B cell (primary cell): ENCODE measurements around the gene ZBTB47. TPM values are rescaled to one million over a fixed set of nuclear protein-coding genes. Genes with fewer than 3 reads are reported as not detected.

ENCODE experiments used
- ATAC-seq: fragments of 200-7000 bp; cut with Tn5 transposase; one replicate; pipeline ENCODE4 v1.10.0; 2021; ENCODE audit warnings: low read depth, mild to moderate bottlenecking, moderate number of reproducible peaks, moderate library complexity
- CTCF ChIA-PET: fragments of 350-600 bp; sonication (Branson Sonifier 250); formaldehyde crosslinking; loops from one replicate; lab custom pipeline; 2021; ENCODE audit warnings: antibody characterized with exemption, inconsistent platforms; lab: Charles Lee
- POLR2A ChIA-PET: fragments of 350-600 bp; sonication (Branson Sonifier 250); formaldehyde crosslinking; loops from one replicate; lab custom pipeline; 2021; ENCODE audit warnings: antibody characterized with exemption; lab: Charles Lee
- DNase-seq: peaks from one replicate; pipeline ENCODE4 v3.0.0; 2013
- H2AFZ ChIP-seq: 2 replicates; pipeline ENCODE4 v1.6.1; 2012; ENCODE audit warnings: mild to moderate bottlenecking, low read depth, low read length; ENCODE audit not compliant: insufficient read depth, poor library complexity, severe bottlenecking
- H3K27ac ChIP-seq, 2 donors: 1 replicate in 1 of 2; 2 replicates in 1 of 2; pipeline ENCODE4 v1.5.1; 2012 to 2013; ENCODE audit warnings: low read length in 2 of 2, mild to moderate bottlenecking in 2 of 2, moderate library complexity in 1 of 2
- H3K27me3 ChIP-seq, 4 experiments: fragments of 200-600 bp in 1 of 4; sonication (generic) in 1 of 4; replicated peaks in 1 of 4; 1 replicate in 2 of 4; 2 replicates in 2 of 4; pipeline versions ENCODE4 v1.6.1 to v1.7.0; 2013 to 2016; ENCODE audit warnings: low read length in 3 of 4, mild to moderate bottlenecking in 2 of 4, mixed read lengths in 1 of 4, moderate library complexity in 1 of 4; ENCODE audit not compliant: insufficient read depth in 4 of 4, control insufficient read depth in 3 of 4; ENCODE audit errors: control extremely low read depth in 1 of 4
- H3K36me3 ChIP-seq, 2 experiments: replicated peaks in 1 of 2; 1 replicate in 1 of 2; 2 replicates in 1 of 2; pipeline versions ENCODE4 v1.6.1 to v1.7.1; 2013; ENCODE audit warnings: low read length in 1 of 2; ENCODE audit not compliant: insufficient read depth in 2 of 2, control insufficient read depth in 1 of 2; ENCODE audit errors: control extremely low read depth in 1 of 2, extremely low read depth in 1 of 2
- H3K4me1 ChIP-seq, 2 donors: fragments of 200-600 bp in 1 of 2; sonication (generic) in 1 of 2; 1 replicate in 1 of 2; 2 replicates in 1 of 2; pipeline versions ENCODE4 v1.5.1 to v1.6.1; 2013 to 2017; ENCODE audit warnings: low read length in 2 of 2; ENCODE audit not compliant: control insufficient read depth in 2 of 2, insufficient read depth in 2 of 2
- H3K4me2 ChIP-seq: replicated peaks from 2 replicates; pipeline ENCODE3; 2012; ENCODE audit warnings: mild to moderate bottlenecking, low read depth, low read length; ENCODE audit not compliant: poor library complexity, severe bottlenecking
- H3K4me3 ChIP-seq, 5 experiments: fragments of 200-600 bp in 1 of 5; sonication (generic) in 1 of 5; 1 replicate in 3 of 5; 2 replicates in 2 of 5; pipeline versions ENCODE4 v1.5.1 to v1.7.0; 2011 to 2016; ENCODE audit warnings: low read length in 4 of 5, mild to moderate bottlenecking in 4 of 5, low read depth in 2 of 5, control low read depth in 1 of 5, moderate library complexity in 1 of 5; ENCODE audit not compliant: insufficient read depth in 1 of 5; ENCODE audit errors: control extremely low read depth in 1 of 5, extremely low read depth in 1 of 5
- H3K79me2 ChIP-seq: fragments of 200-600 bp; sonication (generic); one replicate; pipeline ENCODE4 v1.6.0; 2016; ENCODE audit warnings: low read length; ENCODE audit not compliant: control insufficient read depth, insufficient read depth
- H3K9ac ChIP-seq: fragments of 200-600 bp; sonication (generic); 2 replicates; pipeline ENCODE4 v1.6.1; 2017; ENCODE audit warnings: mild to moderate bottlenecking, low read length, moderate library complexity
- H3K9me3 ChIP-seq, 3 donors: one replicate each; pipeline versions ENCODE4 v1.6.1 to v1.7.1; 2013; ENCODE audit warnings: low read length in 2 of 3; ENCODE audit not compliant: control insufficient read depth in 2 of 3, insufficient read depth in 1 of 3; ENCODE audit errors: control extremely low read depth in 1 of 3
- H4K20me1 ChIP-seq: 2 replicates; pipeline ENCODE4 v1.6.0; 2012; ENCODE audit warnings: mild to moderate bottlenecking, low read length; ENCODE audit not compliant: insufficient read depth, control insufficient read depth, poor library complexity, severe bottlenecking
- H3K27ac Mint-ChIP-seq: one replicate; pipeline ENCODE4 v1.8.0; 2021; ENCODE audit warnings: mixed read lengths
- H3K27me3 Mint-ChIP-seq: one replicate; pipeline ENCODE4 v1.8.0; 2021; ENCODE audit warnings: mixed read lengths
- H3K4me1 Mint-ChIP-seq: one replicate; pipeline ENCODE4 v1.8.0; 2021; ENCODE audit warnings: mixed read lengths
- H3K4me3 Mint-ChIP-seq: one replicate; pipeline ENCODE4 v1.8.0; 2021; ENCODE audit warnings: mixed read lengths
- H3K9me3 Mint-ChIP-seq: one replicate; pipeline ENCODE4 v1.8.0; 2022; ENCODE audit warnings: mixed read lengths; ENCODE audit not compliant: insufficient read depth
- EZH2 ChIP-seq: IDR thresholded peaks from 2 replicates; pipeline ENCODE4 v1.6.1; 2012; ENCODE audit warnings: borderline replicate concordance, low read depth, mild to moderate bottlenecking, moderate library complexity, low read length; ENCODE audit not compliant: insufficient read depth, poor library complexity, severe bottlenecking
- WGBS: methylation state at CpG from one replicate; pipeline ENCODE4 v1.1.5; 2013; ENCODE audit warnings: missing lambda C conversion rate; ENCODE audit not compliant: insufficient coverage; 5-methylcytosine and 5-hydroxymethylcytosine counted together
- intact Hi-C: fragments of 100-400 bp; cut with micrococcal nuclease; formaldehyde crosslinking; loops from one replicate; pipeline ENCODE4 v1.10.0; 2022
- polyA plus RNA-seq: library from polyadenylated mRNA; depleted of rRNA; stranded (reverse); fragments of >200 nt; gene quantifications from 2 replicates; pipeline ENCODE4 v1.2.3, GENCODE V29; 2012
- total RNA-seq, 2 donors: library from RNA; stranded (reverse); fragments of 120-200 nt in 1 of 2; gene quantifications; 1 replicate in 1 of 2; 2 replicates in 1 of 2; pipeline versions ENCODE4 v1.2.3 to v1.2.4, GENCODE V29; 2013 to 2022
- TF ChIP-seq, protein P1 (sequence below): fragments of 200-600 bp; IDR thresholded peaks from one replicate; pipeline ENCODE4 v1.8.0; 2022; ENCODE audit warnings: antibody characterized with exemption, mild to moderate bottlenecking

Gene ZBTB47
- total and polyA plus RNA-seq, 2 donors (not counting 1 experiment from before 2014, with no cell fraction given), result 0.34 to 1.6 TPM

DNA sequence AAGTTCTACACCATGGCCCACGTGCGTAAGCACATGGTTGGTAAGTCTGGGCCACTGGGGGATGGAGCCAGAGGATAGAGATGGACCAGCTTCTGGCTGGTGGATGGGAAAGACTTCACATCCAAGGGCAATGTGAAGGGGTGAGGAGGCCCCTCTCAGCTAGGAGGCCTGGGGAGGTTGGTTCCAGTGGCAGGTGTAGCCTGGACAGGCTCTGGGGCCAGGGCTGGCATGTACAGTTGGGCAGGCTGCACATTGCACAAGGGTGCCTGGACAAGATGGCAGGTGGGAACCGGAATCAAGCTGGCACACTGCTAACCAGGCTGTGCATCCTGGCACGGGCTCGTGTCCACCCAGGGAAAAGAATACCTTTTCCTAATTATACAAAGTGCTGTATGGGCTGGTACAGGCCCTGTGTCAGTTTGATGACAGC is 8.1 kb downstream of the ZBTB47 start:
- 100% methylated on average over 3 of the region's 5 CpGs for WGBS
- peaks cover 13 to 22% of the 10 kb centered on the region in 2 donors for H3K4me1 ChIP-seq
- DNase-seq (no peak), ATAC-seq (no peak)
- no peak overlapping the region for H2AFZ ChIP-seq
- no peaks in the 10 kb centered on the region for H3K9me3 ChIP-seq
- H3K9ac ChIP-seq, result no peak overlapping the region
- Mint-ChIP-seq H3K4me3 (no peak overlapping the region), H3K4me1 (peaks cover 13% of the 10 kb centered on the region), H3K27me3 (no peaks in the 10 kb centered on the region), H3K27ac (peak overlapping the region; percentile 53), H3K9me3 (no peaks in the 10 kb centered on the region)
- no peaks in the 10 kb centered on the region for H4K20me1 ChIP-seq
- H3K27ac ChIP-seq, result no peak overlapping the region
- no peak overlapping the region for H3K4me3 ChIP-seq
- H3K79me2 ChIP-seq, result no peaks in the 10 kb centered on the region
- no peaks in the 10 kb centered on the region for H3K36me3 ChIP-seq
- POLR2A ChIA-PET, result no interaction called here
- no peaks in the 10 kb centered on the region for H3K27me3 ChIP-seq
- intact Hi-C loops, result loop anchor here (5.0 kb wide), 1 partner anchor 81 kb away; no protein-coding TSS in a partner anchor
- TF ChIP-seq EZH2, result no peak
- TF ChIP-seq, protein P1, sequence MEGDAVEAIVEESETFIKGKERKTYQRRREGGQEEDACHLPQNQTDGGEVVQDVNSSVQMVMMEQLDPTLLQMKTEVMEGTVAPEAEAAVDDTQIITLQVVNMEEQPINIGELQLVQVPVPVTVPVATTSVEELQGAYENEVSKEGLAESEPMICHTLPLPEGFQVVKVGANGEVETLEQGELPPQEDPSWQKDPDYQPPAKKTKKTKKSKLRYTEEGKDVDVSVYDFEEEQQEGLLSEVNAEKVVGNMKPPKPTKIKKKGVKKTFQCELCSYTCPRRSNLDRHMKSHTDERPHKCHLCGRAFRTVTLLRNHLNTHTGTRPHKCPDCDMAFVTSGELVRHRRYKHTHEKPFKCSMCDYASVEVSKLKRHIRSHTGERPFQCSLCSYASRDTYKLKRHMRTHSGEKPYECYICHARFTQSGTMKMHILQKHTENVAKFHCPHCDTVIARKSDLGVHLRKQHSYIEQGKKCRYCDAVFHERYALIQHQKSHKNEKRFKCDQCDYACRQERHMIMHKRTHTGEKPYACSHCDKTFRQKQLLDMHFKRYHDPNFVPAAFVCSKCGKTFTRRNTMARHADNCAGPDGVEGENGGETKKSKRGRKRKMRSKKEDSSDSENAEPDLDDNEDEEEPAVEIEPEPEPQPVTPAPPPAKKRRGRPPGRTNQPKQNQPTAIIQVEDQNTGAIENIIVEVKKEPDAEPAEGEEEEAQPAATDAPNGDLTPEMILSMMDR, result no peak
- no peak overlapping the region for H3K4me2 ChIP-seq
- CTCF ChIA-PET, result no interaction called here

DNA sequence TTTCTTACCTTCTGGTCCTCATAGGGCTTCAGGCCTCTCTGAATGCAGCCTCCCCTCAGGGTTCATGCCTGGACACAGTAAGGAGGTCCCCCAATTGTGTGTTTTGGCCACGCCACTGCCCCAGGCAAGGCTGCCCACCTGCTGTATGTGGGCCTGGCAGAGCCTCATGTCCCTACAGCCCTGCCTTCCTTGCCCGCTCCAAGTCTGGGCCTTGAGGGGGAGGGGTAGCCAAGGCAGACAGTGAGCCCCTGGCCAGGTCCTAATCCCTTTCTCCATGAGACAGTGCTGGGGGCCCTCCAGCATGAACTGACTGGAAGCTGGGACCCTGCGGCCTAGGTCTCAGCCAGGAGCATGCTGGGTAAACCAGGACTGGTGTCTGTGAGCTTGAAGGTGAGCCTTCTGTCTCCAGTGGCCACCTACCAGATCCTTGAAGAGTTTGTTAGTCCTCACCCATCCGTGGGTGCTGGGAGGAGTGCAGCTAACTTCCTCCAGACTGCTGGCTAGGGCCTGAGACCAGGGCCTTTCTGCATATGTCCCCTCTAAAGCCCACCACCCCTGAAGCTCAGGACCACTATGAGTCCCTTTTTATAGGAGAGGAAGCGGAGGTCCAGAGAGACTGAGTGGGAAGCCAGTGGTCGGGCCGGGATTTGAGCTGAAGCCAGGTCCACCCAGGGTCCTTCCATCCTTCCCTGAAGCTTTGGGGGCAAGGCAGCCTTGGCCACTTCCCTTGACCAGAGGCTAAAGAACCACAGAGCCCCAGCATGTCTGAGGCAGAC is 8.7 kb downstream of the ZBTB47 start:
- no peak overlapping the region for H3K4me3 ChIP-seq
- ChIA-PET POLR2A (interaction anchor here (1.1 kb wide), 1 partner anchor 10 kb away, joined by 3 read pairs; no protein-coding TSS in a partner anchor), CTCF (interaction anchor here (1.3 kb wide), 1 partner anchor 115 kb away, joined by 3 read pairs; no protein-coding TSS in a partner anchor)
- no peaks in the 10 kb centered on the region for H3K79me2 ChIP-seq
- ATAC-seq (no peak), DNase-seq (no peak)
- H3K36me3 ChIP-seq, result no peaks in the 10 kb centered on the region
- intact Hi-C loops, result loop anchor here (5.0 kb wide), 1 partner anchor 80 kb away; no protein-coding TSS in a partner anchor
- H3K27ac ChIP-seq, result no peak overlapping the region
- no peaks in the 10 kb centered on the region for H3K9me3 ChIP-seq
- Mint-ChIP-seq H3K4me1 (peaks cover 13% of the 10 kb centered on the region), H3K27me3 (no peaks in the 10 kb centered on the region), H3K4me3 (peak overlapping the region; percentile 19), H3K27ac (peak overlapping the region; percentile 37), H3K9me3 (no peaks in the 10 kb centered on the region)
- H3K4me2 ChIP-seq, result no peak overlapping the region
- no peak overlapping the region for H3K9ac ChIP-seq
- no peak overlapping the region for H2AFZ ChIP-seq
- no peaks in the 10 kb centered on the region for H4K20me1 ChIP-seq
- H3K4me1 ChIP-seq, result peaks cover 13 to 22% of the 10 kb centered on the region in 2 donors
- no peak for TF ChIP-seq EZH2
- TF ChIP-seq, protein P1, result no peak
- WGBS, result 94% methylated on average over 7 of the region's 7 CpGs
- H3K27me3 ChIP-seq, result no peaks in the 10 kb centered on the region
